NCI-H128 (cell line): Measurements from ENCODE around the gene SMCO4.
"Not testable (repeated sequence)": the region's sequence is repeated elsewhere in the genome, so short reads cannot be mapped to it uniquely, and the experiment has no call there.

Experiments used
- DNase-seq: peaks from one replicate; lab custom pipeline; 2025; ENCODE audit not compliant: unreplicated experiment; lab: John Stamatoyannopoulos, UW

The SMCO4 gene

GRCh38 chr11:93478841-93479240 is 64.3 kb downstream of the SMCO4 start:
- no peak for DNase-seq

- no peak for DNase-seq
Measured at GRCh38 chr11:93477684-93478234, 65.4 kb downstream of the SMCO4 start.

GRCh38 chr11:93476796-93477195 is 66.4 kb downstream of the SMCO4 start:
- no peak for DNase-seq

GRCh38 chr11:93474123-93474522 is 69.1 kb downstream of the SMCO4 start:
- no peak for DNase-seq

DNA sequence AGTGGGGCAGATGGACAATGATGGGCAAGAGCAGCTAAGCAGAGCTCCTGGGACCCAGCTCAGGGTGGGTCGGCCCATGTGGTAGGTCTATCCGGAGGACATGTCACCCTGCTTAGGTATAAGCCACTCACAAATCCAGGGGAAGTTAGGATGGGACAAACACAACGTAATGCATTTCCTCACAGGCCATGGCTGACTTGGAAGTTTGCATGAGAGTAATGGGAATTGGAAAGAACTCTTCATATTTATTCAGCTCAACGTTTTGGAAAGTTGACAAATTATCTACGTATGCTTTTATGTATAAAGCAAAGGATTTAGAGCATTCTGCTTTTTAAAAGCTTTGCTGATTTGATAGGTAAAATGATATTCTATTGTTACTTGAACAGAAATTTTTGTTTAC is 74.9 kb downstream of the SMCO4 start:
- no peak for DNase-seq

DNA sequence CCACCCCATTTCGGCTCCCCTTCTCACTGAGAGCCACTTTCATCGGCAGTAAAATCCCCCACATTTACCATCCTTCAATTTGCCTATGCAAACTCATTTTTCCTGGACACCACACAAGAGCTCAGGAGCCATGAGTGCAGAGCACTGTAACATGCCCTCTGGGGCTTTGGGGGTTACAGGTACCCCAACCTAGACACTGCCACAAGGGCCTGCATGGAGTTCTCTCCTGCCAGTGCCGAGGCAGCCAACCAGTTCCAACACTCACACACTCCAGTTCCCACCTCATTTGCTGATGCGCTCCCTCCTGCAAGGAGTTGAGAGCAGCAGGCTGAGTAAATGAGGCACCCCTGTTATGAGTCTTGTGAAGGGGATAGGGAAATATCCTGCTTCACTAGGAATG is 76.1 kb downstream of the SMCO4 start:
- DNase-seq: no peak

- DNase-seq: no peak
Measured at GRCh38 chr11:93464927-93465540, 78.2 kb downstream of the SMCO4 start.

GRCh38 chr11:93463666-93464065 is 79.5 kb downstream of the SMCO4 start:
- DNase-seq: not testable (repeated sequence)

GRCh38 chr11:93458286-93458685 is 84.9 kb downstream of the SMCO4 start:
- no peak for DNase-seq

GRCh38 chr11:93444617-93445073 is 98.5 kb downstream of the SMCO4 start:
- DNase-seq: no peak

- not testable (repeated sequence) for DNase-seq
Measured at GRCh38 chr11:93443232-93443631, 100.0 kb downstream of the SMCO4 start.

DNA sequence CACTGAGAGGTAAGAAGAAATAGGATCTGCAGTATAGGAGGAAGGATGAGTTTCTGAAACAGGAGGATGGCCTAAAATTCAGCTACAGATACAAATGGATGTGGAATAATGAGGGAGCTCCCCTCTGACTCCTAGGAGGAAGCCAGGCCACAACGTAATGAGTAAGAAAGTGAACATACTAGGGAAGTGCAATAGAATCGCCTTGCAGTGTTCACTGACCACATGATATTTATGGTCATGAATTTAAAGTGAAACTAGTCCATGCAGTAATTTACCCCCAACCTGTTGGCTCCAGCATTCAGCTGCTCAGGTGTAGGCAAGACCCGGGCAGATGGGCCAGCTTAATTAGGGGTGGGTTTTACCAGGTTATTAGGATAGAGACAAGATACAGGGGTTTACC is 110.9 kb downstream of the SMCO4 start:
- DNase-seq: no peak
